ENCODE results near the gene SEPTIN8.

- TF ChIP-seq, protein P1, sequence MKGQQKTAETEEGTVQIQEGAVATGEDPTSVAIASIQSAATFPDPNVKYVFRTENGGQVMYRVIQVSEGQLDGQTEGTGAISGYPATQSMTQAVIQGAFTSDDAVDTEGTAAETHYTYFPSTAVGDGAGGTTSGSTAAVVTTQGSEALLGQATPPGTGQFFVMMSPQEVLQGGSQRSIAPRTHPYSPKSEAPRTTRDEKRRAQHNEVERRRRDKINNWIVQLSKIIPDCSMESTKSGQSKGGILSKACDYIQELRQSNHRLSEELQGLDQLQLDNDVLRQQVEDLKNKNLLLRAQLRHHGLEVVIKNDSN (IDR thresholded peaks at IDR 0.05; ENCODE audit: borderline replicate concordance, low read depth), result no peak
- TF ChIP-seq, protein P2, sequence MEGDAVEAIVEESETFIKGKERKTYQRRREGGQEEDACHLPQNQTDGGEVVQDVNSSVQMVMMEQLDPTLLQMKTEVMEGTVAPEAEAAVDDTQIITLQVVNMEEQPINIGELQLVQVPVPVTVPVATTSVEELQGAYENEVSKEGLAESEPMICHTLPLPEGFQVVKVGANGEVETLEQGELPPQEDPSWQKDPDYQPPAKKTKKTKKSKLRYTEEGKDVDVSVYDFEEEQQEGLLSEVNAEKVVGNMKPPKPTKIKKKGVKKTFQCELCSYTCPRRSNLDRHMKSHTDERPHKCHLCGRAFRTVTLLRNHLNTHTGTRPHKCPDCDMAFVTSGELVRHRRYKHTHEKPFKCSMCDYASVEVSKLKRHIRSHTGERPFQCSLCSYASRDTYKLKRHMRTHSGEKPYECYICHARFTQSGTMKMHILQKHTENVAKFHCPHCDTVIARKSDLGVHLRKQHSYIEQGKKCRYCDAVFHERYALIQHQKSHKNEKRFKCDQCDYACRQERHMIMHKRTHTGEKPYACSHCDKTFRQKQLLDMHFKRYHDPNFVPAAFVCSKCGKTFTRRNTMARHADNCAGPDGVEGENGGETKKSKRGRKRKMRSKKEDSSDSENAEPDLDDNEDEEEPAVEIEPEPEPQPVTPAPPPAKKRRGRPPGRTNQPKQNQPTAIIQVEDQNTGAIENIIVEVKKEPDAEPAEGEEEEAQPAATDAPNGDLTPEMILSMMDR (IDR thresholded peaks at IDR 0.05), result no peak
- TF ChIP-seq SIN3A (IDR thresholded peaks at IDR 0.05; ENCODE audit: borderline replicate concordance, low read depth, low read length) (no peak), YY1 (IDR thresholded peaks at IDR 0.05; ENCODE audit: low read depth) (no peak), CHD2 (IDR thresholded peaks at IDR 0.05; ENCODE audit: low read length, partially characterized antibody) (no peak), IRF3 (IDR thresholded peaks at IDR 0.05; ENCODE audit: low read depth, low read length) (no peak), EP300 (IDR thresholded peaks at IDR 0.05; ENCODE audit: borderline replicate concordance in 1 of 2, low read depth in 1 of 2, low read length in 1 of 2) (no peak), POLR2AphosphoS5 (IDR thresholded peaks at IDR 0.05; ENCODE audit: low read depth, low read length) (no peak), TAF1 (IDR thresholded peaks at IDR 0.05; ENCODE audit: borderline replicate concordance, low read depth, low read length) (no peak), REST (IDR thresholded peaks at IDR 0.05; ENCODE audit: low read depth, low read length) (no peak), GATA2 (CRISPR knock-in tag; IDR thresholded peaks at IDR 0.05) (no peak), FOSL2 (IDR thresholded peaks at IDR 0.05; ENCODE audit: borderline replicate concordance, low read depth) (no peak), TEAD4 (IDR thresholded peaks at IDR 0.05; ENCODE audit: borderline replicate concordance, insufficient read depth) (no peak)
- TF ChIP-seq, protein P3, sequence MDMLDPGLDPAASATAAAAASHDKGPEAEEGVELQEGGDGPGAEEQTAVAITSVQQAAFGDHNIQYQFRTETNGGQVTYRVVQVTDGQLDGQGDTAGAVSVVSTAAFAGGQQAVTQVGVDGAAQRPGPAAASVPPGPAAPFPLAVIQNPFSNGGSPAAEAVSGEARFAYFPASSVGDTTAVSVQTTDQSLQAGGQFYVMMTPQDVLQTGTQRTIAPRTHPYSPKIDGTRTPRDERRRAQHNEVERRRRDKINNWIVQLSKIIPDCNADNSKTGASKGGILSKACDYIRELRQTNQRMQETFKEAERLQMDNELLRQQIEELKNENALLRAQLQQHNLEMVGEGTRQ (IDR thresholded peaks at IDR 0.05; ENCODE audit: borderline replicate concordance, low read depth, low read length), result no peak
Measured at GRCh38 chr5:132826424-132827082, 49.5 kb upstream of the SEPTIN8 start.
